ENCODE data around the gene CHN2.

CHN2 gene

DNA sequence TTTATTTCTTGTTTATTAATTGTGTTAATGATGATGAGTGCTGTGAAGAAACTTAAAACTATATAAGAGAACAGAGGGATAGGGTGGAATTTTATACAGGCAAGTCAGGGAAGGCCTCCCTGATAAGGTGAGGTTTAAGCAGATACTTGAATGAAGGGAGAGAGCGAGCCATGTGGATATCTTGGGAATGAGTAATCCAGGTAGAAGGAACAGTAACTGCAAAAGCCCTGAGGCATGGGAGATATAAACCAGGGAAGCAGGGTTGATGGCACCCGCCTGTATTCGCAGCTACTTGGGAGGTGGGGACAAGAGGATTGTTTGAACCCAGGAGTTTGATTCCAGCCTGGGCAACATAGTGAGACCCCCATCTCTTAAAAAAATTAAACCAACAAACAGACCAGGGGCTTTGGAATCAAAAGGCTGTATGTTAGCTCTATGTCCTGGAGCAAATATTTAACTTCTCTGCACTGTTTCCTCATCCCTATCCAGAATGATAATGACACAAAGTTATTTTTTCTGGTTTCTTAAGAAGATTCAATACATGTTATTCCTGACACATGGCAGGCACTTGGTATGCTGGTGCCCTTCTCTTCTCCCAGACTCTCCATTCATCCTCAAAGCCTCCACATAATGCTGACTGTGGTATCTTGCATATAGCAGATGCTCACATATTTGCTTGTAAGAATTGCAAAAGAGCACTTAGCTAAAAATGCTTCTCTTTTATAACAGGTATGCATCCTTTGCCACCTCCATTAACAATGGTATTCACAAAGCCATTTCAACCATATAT, 169.3 kb downstream of the CHN2 start:
- H3K9ac ChIP-seq (ENCODE audit: low read depth, low read length), result no peak overlapping the region
- H3K4me1 ChIP-seq (ENCODE audit: insufficient read depth, low read length), result peaks cover 14% of the 10 kb centered on the region; the same call in 1 of the 2 replicates

DNA sequence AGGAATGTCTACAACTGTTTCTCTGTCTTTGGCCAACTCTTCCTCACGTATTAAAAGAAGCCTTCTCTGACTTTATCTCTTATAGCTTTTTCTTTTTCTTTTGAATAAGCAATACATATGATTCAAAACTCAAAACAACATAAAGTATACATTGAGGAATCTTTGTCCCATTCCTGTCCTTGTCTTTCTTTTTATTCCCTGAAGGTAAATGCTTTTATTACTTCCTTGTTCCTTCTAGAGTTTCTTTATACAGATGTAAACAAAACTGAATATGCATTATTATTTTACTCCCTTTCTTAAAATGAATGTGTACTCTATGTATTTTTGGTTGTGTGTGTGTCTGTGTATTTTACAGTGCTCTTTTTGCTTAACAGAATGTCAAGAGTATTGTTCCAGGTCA, 170.1 kb downstream of the CHN2 start:
- H3K27ac ChIP-seq (ENCODE audit: low read length), result no peak overlapping the region
- no peak overlapping the region for H3K4me3 ChIP-seq (ENCODE audit: low read length)
- H3K9ac ChIP-seq (ENCODE audit: low read depth, low read length), result no peak overlapping the region
- H3K4me1 ChIP-seq (ENCODE audit: insufficient read depth, low read length), result peaks cover 14% of the 10 kb centered on the region; the same call in 1 of the 2 replicates
- no peaks in the 10 kb centered on the region for H3K9me3 ChIP-seq (ENCODE audit: insufficient read depth, low read depth, low read length)
- no peaks in the 10 kb centered on the region for H3K36me3 ChIP-seq (ENCODE audit: insufficient read depth, low read depth, low read length)
- H3K27me3 ChIP-seq (ENCODE audit: insufficient read depth, low read length), result no peaks in the 10 kb centered on the region

More for the DNA sequence above, 169.3 kb downstream of the CHN2 start:
- Histone ChIP-seq H3K9me3 (ENCODE audit: insufficient read depth, low read depth, low read length) (no peaks in the 10 kb centered on the region), H3K27me3 (ENCODE audit: insufficient read depth, low read length) (no peaks in the 10 kb centered on the region), H3K4me3 (ENCODE audit: low read length) (no peak overlapping the region), H3K36me3 (ENCODE audit: insufficient read depth, low read depth, low read length) (no peaks in the 10 kb centered on the region), H3K27ac (ENCODE audit: low read length) (no peak overlapping the region)

DNA sequence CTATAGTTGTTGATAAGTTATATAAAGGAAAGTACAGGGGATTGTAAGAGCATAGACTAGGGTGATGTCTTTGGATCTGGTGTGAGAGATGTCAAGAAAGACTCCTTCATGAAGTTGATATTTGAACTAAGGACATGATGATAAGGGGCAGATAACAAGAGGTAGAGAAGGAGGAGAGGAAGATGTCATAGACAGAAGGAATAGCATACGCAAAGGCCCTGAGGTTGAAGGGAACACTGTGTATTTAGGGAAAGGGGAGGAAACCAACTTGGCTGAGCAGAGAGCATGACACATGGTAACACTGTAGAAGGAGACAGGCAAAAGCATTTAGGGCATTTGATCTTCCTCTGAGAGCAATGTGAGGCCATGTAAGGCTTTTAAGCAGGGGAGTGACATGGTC, 170.8 kb downstream of the CHN2 start:
- Histone ChIP-seq H3K9ac (ENCODE audit: low read depth, low read length) (no peak overlapping the region), H3K4me3 (ENCODE audit: low read length) (no peak overlapping the region), H3K4me1 (ENCODE audit: insufficient read depth, low read length) (peaks cover 17% of the 10 kb centered on the region; the same call in 1 of the 2 replicates), H3K27me3 (ENCODE audit: insufficient read depth, low read length) (no peaks in the 10 kb centered on the region), H3K9me3 (ENCODE audit: insufficient read depth, low read depth, low read length) (no peaks in the 10 kb centered on the region), H3K27ac (ENCODE audit: low read length) (no peak overlapping the region), H3K36me3 (ENCODE audit: insufficient read depth, low read depth, low read length) (no peaks in the 10 kb centered on the region)

DNA sequence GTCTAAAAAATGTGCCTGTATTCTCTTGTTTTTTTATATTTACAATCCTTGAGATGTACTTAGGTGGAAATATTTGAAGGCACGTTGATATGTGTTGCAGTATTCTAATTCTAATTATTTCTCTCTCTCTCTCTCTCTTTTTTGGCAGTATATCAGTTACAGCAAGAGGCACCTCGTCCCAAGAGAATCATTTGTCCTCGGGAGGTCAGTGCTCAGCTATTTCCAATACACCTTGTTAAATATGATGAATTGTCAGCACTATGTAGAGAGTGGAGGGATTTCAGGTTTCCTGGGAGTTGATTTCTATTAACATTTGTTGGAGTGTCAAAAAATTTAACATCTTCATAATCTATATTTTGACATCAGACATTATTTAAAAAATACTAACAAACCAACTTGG, 173.2 kb downstream of the CHN2 start:
- Histone ChIP-seq H3K4me3 (ENCODE audit: low read length) (no peak overlapping the region), H3K27ac (ENCODE audit: low read length) (no peak overlapping the region), H3K9ac (ENCODE audit: low read depth, low read length) (no peak overlapping the region), H3K4me1 (ENCODE audit: insufficient read depth, low read length) (peaks cover 17% of the 10 kb centered on the region; the same call in 1 of the 2 replicates), H3K36me3 (ENCODE audit: insufficient read depth, low read depth, low read length) (no peaks in the 10 kb centered on the region), H3K27me3 (ENCODE audit: insufficient read depth, low read length) (no peaks in the 10 kb centered on the region), H3K9me3 (ENCODE audit: insufficient read depth, low read depth, low read length) (no peaks in the 10 kb centered on the region)

DNA sequence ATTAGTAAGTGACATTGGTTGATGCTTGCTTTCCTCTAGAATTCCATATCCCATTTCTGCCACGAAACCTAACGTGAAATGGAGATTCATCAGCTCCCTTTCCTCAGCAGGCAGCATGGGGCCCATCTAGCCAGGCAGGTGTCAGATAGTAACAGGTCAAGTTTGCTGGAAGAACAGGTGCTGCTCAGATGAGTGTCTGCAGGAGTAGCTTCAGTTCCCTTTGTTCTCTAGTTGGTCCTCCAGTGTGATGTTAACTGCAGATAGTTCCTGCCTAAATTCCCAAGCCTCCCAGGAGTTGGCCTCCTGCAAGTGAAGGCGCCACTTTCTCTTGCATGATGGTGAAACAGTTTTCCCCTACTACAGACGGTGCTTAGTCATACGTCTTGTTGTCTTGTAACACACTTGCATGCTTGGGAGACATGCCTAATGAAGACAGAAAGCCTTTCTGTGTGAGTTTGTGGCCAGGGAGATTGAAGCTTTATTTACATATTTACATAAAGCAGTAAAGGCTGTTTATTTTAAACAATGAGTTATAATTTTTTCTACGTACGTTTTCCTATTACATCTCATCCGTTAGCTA, 175.4 kb downstream of the CHN2 start:
- Histone ChIP-seq H3K27me3 (ENCODE audit: insufficient read depth, low read length) (no peaks in the 10 kb centered on the region), H3K4me1 (ENCODE audit: insufficient read depth, low read length) (peaks cover 7% of the 10 kb centered on the region; the same call in 1 of the 2 replicates), H3K9ac (ENCODE audit: low read depth, low read length) (no peak overlapping the region), H3K27ac (ENCODE audit: low read length) (no peak overlapping the region), H3K36me3 (ENCODE audit: insufficient read depth, low read depth, low read length) (no peaks in the 10 kb centered on the region), H3K4me3 (ENCODE audit: low read length) (no peak overlapping the region), H3K9me3 (ENCODE audit: insufficient read depth, low read depth, low read length) (no peaks in the 10 kb centered on the region)

DNA sequence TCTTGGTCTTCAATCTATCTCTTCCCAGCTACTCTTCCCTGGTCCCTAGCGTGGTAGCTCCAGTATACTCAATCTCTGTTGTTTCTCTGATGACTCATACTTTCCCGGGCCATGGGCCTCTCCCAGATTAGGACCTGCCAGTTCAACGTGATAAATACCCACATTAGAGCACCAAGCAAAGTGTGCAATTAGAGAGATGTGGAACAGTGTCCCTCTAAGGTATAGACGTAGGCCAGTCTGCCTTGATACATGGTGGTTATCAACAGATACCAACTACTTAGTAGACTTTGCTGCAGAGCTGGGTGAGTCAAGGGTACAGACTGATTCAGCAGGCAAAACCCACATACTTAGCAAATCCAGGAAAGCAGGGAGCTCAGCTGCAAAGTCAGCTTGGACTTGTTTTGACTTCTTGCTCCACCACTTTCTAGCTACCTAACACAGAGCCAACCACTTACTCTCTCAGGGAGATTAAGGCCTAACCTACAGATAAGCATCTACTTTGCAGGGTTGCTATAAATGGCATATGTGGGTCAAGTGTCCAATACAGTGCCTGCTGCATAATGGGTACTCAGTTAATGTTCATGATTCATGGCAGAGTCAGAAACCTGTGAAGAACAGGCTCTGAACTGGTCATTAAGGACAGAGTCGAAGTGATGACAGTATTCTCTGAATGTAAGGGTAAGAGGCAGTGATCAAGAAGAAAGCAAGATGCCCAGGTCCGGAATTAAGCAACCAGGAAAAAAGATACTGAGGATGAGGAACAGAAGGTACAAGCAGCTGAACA, 176.1 kb downstream of the CHN2 start:
- Histone ChIP-seq H3K9me3 (ENCODE audit: insufficient read depth, low read depth, low read length) (no peaks in the 10 kb centered on the region), H3K4me3 (ENCODE audit: low read length) (no peak overlapping the region), H3K9ac (ENCODE audit: low read depth, low read length) (no peak overlapping the region), H3K27me3 (ENCODE audit: insufficient read depth, low read length) (no peaks in the 10 kb centered on the region), H3K4me1 (ENCODE audit: insufficient read depth, low read length) (peaks cover 7% of the 10 kb centered on the region; the same call in 1 of the 2 replicates), H3K36me3 (ENCODE audit: insufficient read depth, low read depth, low read length) (no peaks in the 10 kb centered on the region), H3K27ac (ENCODE audit: low read length) (no peak overlapping the region)

DNA sequence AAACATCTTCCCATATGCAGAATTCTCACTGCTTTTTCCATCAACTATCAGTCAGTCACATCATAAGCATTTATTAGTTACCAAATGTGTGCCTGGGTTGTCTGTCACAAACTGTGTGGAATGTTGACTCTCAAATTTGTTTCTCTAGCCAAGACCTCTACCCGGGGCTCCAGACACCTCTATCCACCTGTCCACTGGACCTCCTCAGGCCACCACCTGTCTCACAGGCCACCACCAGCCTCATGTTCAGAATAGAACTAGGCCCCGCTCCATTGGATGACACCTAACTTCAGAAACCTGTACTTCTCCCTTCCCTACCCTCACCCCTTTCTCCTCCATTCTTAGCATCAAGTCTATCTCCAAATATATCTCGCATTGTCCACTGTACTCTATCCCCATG, 176.9 kb downstream of the CHN2 start:
- no peaks in the 10 kb centered on the region for H3K36me3 ChIP-seq (ENCODE audit: insufficient read depth, low read depth, low read length)
- H3K4me1 ChIP-seq (ENCODE audit: insufficient read depth, low read length), result peaks cover 11% of the 10 kb centered on the region; the same call in 1 of the 2 replicates
- no peak overlapping the region for H3K4me3 ChIP-seq (ENCODE audit: low read length)
- H3K9me3 ChIP-seq (ENCODE audit: insufficient read depth, low read depth, low read length), result no peaks in the 10 kb centered on the region
- H3K27me3 ChIP-seq (ENCODE audit: insufficient read depth, low read length), result no peaks in the 10 kb centered on the region
- no peak overlapping the region for H3K9ac ChIP-seq (ENCODE audit: low read depth, low read length)
- H3K27ac ChIP-seq (ENCODE audit: low read length), result no peak overlapping the region

DNA sequence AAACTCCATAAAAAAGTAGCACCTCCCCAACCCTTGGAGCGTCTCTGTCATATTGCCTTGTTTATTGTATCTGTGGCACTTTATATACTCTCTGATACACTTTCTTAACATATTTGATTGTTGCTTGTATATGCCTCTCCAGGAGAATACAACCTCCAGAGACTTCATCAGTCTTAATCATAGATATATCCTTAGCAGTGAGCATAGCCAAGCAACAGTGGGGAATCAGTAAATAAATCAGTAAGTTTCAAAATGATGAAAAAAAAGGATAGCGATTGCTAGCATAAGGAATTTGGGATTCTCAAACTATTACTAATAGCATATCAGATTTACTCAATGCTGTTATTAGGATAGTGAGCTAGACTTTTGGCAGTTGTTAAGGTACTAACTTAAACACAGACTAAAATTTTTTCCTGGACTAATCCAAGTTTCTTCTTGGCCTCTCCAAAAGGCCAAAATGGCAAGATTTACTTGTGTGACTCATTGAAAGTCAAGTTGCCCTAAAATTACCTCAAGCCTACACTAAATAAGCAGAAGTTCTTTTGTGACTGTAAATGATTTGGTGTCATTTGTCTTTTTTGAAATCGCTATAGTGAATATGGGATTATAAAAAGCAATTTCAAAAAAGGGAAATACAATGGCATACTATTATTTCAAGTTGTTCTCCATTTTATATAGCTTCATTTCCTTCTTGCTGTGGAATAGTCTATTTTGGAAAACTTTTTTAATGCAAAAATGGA, 177.9 kb downstream of the CHN2 start:
- H3K4me3 ChIP-seq (ENCODE audit: low read length), result no peak overlapping the region
- peaks cover 7% of the 10 kb centered on the region; the same call in 1 of the 2 replicates for H3K4me1 ChIP-seq (ENCODE audit: insufficient read depth, low read length)

DNA sequence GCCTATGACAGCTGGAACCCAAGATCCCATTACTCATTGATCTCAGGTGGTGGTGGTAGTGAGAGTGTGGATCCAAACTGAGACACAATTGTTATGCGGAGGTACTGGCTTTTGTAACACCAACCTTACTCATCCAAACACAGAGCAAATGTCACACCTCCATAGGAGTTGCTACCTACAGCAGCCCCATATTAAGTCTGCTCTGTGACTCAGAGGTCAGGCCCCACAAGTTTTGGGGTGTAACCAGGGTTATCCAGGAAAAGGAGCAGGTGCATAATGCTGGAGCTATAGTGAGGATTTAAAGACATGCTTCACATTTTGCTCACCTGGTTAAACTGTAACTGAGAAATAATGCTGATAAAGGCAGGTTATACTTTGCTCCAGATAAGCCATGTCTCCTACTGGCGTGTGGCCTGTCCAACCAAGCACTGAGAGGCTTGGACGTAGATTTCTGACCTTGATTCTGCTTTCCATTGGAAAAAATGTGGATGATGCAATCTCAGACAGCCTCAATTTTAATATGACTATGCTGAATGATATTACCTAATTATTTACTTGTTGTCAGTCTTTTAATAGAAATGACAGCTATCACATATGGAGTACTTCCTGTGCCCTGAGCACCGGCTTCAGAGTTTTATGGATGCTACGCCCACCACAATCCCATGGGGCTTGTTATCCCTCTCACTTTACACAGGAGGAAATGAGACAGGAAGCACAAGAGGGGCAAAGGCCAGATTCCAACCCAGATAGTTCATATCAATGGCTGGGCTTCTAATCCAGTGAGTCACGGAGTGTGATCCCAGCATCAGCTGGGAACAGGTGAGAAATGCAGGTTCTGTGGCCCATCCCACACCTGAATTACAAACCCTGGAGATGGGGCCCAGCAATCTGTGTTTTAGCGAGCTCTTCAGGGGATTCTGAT, 181.3 kb downstream of the CHN2 start:
- Histone ChIP-seq H3K36me3 (ENCODE audit: insufficient read depth, low read depth, low read length) (no peaks in the 10 kb centered on the region), H3K27ac (ENCODE audit: low read length) (no peak overlapping the region), H3K9me3 (ENCODE audit: insufficient read depth, low read depth, low read length) (no peaks in the 10 kb centered on the region), H3K4me3 (ENCODE audit: low read length) (no peak overlapping the region), H3K27me3 (ENCODE audit: insufficient read depth, low read length) (no peaks in the 10 kb centered on the region), H3K4me1 (ENCODE audit: insufficient read depth, low read length) (peaks cover 4% of the 10 kb centered on the region; the same call in 1 of the 2 replicates), H3K9ac (ENCODE audit: low read depth, low read length) (no peak overlapping the region)

More for the DNA sequence above, 177.9 kb downstream of the CHN2 start:
- no peak overlapping the region for H3K27ac ChIP-seq (ENCODE audit: low read length)
- H3K36me3 ChIP-seq (ENCODE audit: insufficient read depth, low read depth, low read length), result no peaks in the 10 kb centered on the region
- no peaks in the 10 kb centered on the region for H3K27me3 ChIP-seq (ENCODE audit: insufficient read depth, low read length)
- no peak overlapping the region for H3K9ac ChIP-seq (ENCODE audit: low read depth, low read length)
- H3K9me3 ChIP-seq (ENCODE audit: insufficient read depth, low read depth, low read length), result no peaks in the 10 kb centered on the region

DNA sequence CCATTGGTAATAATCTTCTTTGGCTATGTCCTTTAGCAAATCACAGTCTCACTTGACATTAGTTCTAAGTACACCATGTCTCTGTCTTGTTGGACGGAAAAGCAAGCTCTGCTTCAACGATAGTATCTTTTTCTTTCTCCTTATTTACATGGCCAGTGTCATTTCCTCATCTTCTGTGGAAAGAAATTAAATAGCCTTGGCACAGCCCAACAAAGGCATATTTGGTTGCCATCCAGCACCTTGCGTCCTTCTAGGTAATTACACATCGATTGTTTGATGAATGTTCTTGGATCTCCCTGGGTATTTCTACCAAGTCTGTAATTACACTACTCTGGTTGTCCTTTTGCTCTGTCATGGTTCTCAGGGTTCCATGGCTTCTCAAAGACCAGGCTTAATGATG, 183.1 kb downstream of the CHN2 start:
- no peaks in the 10 kb centered on the region for H3K27me3 ChIP-seq (ENCODE audit: insufficient read depth, low read length)
- H3K4me1 ChIP-seq (ENCODE audit: insufficient read depth, low read length), result peaks cover 4% of the 10 kb centered on the region; the same call in 1 of the 2 replicates
- no peaks in the 10 kb centered on the region for H3K9me3 ChIP-seq (ENCODE audit: insufficient read depth, low read depth, low read length)
- no peaks in the 10 kb centered on the region for H3K36me3 ChIP-seq (ENCODE audit: insufficient read depth, low read depth, low read length)
- no peak overlapping the region for H3K27ac ChIP-seq (ENCODE audit: low read length)
- H3K9ac ChIP-seq (ENCODE audit: low read depth, low read length), result no peak overlapping the region
- H3K4me3 ChIP-seq (ENCODE audit: low read length), result no peak overlapping the region
